ENCODE measurements around the gene XRN2.

Gene XRN2, protein sequence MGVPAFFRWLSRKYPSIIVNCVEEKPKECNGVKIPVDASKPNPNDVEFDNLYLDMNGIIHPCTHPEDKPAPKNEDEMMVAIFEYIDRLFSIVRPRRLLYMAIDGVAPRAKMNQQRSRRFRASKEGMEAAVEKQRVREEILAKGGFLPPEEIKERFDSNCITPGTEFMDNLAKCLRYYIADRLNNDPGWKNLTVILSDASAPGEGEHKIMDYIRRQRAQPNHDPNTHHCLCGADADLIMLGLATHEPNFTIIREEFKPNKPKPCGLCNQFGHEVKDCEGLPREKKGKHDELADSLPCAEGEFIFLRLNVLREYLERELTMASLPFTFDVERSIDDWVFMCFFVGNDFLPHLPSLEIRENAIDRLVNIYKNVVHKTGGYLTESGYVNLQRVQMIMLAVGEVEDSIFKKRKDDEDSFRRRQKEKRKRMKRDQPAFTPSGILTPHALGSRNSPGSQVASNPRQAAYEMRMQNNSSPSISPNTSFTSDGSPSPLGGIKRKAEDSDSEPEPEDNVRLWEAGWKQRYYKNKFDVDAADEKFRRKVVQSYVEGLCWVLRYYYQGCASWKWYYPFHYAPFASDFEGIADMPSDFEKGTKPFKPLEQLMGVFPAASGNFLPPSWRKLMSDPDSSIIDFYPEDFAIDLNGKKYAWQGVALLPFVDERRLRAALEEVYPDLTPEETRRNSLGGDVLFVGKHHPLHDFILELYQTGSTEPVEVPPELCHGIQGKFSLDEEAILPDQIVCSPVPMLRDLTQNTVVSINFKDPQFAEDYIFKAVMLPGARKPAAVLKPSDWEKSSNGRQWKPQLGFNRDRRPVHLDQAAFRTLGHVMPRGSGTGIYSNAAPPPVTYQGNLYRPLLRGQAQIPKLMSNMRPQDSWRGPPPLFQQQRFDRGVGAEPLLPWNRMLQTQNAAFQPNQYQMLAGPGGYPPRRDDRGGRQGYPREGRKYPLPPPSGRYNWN

DNA sequence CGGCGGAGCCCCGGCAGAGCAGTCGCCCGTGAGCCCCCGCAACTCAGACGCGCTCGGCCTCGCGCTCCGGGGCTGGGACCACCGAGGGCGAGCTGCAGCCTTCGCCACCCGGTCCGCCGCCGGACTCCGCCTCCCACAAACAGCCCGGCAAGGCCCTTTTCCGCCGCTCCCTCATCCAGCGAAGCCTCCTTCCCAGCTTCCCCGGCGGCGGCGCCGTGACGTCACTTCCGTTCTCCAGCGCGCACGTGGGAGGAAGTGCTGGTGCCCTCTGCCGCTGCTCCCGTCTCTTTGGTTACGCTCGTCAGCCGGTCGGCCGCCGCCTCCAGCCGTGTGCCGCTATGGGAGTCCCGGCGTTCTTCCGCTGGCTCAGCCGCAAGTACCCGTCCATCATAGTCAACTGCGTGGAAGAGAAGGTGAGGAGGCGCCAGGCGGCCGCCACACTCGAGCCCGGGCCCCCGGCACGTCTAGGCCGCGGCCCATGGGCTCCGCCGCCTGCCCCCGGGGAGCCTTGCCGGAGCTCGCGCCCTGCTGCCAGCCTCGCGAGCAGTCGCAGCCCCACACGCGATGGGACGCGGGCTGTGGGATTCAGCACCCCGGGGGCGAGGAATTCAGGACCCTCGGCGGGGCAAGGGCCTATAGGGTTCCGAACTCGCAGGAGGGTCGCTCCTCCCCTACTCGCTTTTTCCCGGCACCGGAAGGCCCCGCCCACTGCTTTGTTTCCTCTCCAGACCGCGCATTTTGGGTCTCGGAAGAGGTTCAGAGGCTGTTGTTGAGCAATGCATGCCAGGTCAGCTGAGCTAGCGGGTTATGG is at the start of gene XRN2:
Gene XRN2, plus strand, starts transcription at position 271 of the 811 bp plus-strand sequence. Its CDS starts 68 bp downstream, at position 339.
- DNase-seq (ENCODE audit: extremely low read depth, low read depth) = peak; percentile 82
- TF ChIP-seq CTCF (IDR thresholded peaks at IDR 0.05; ENCODE audit: low read depth, low read length, missing control alignments) = no peak

DNA sequence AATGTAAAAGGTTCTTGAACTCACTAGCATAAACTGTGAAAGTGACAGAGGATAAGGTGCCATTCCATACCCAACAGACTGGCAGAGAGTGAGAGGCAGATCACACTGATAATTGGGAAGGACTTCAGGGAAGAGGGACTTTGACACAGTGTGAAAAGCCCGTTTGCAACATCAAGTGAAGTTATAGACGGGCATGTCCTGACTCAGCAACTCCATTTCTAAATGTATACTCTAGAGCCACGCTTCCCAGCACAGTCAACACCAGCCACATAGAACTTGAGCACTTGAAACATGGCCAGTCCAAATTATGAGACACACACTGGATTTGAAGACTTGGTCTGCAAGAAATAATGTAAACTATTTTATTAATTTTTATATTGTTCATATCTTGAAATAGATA is 45.9 kb upstream of the XRN2 start:
- no peak for TF ChIP-seq CTCF (IDR thresholded peaks at IDR 0.05; ENCODE audit: low read depth, low read length, missing control alignments)
- no peak for DNase-seq (ENCODE audit: extremely low read depth, low read depth)
- no peak overlapping the region for H3K4me3 ChIP-seq (replicated peaks; ENCODE audit: low read depth, low read length)

More for the DNA sequence above, at the start of gene XRN2:
- H3K4me3 ChIP-seq (replicated peaks; ENCODE audit: low read depth, low read length) = peak within 1 kb of the TSS; percentile 86

- no peak for DNase-seq (ENCODE audit: extremely low read depth, low read depth)
- no peak overlapping the region for H3K4me3 ChIP-seq (replicated peaks; ENCODE audit: low read depth, low read length)
- no peak for TF ChIP-seq CTCF (IDR thresholded peaks at IDR 0.05; ENCODE audit: low read depth, low read length, missing control alignments)
Measured at GRCh38 chr20:21258411-21258810, 44.7 kb upstream of the XRN2 start.

- no peak for TF ChIP-seq CTCF (IDR thresholded peaks at IDR 0.05; ENCODE audit: low read depth, low read length, missing control alignments)
- H3K4me3 ChIP-seq (replicated peaks; ENCODE audit: low read depth, low read length) = no peak overlapping the region
- DNase-seq (ENCODE audit: extremely low read depth, low read depth) = no peak
Measured at GRCh38 chr20:21259346-21259745, 43.8 kb upstream of the XRN2 start.

GRCh38 chr20:21262812-21263211 is 40.3 kb upstream of the XRN2 start:
- no peak for DNase-seq (ENCODE audit: extremely low read depth, low read depth)
- H3K4me3 ChIP-seq (replicated peaks; ENCODE audit: low read depth, low read length) = no peak overlapping the region
- no peak for TF ChIP-seq CTCF (IDR thresholded peaks at IDR 0.05; ENCODE audit: low read depth, low read length, missing control alignments)

All from HFF-Myc (cell line).